Stimulated activated CD8-positive, alpha-beta memory T cell treated with anti-CD3 and anti-CD28 coated beads, Interleukin-4, amount 100 ng/mL, for 24 hours (primary cell): ENCODE results near the gene PLCB1.

ENCODE experiments used
- DNase-seq: peaks from one replicate; pipeline ENCODE4 v3.0.0-alpha.2; 2020; ENCODE audit warnings: low read depth

The PLCB1 gene

GRCh38 chr20:8129211-8129976, 2.7 kb upstream of the PLCB1 start:
- DNase-seq, result no peak

- no peak for DNase-seq
Measured at GRCh38 chr20:8130840-8131526, 1.1 kb upstream of the PLCB1 start.

DNA sequence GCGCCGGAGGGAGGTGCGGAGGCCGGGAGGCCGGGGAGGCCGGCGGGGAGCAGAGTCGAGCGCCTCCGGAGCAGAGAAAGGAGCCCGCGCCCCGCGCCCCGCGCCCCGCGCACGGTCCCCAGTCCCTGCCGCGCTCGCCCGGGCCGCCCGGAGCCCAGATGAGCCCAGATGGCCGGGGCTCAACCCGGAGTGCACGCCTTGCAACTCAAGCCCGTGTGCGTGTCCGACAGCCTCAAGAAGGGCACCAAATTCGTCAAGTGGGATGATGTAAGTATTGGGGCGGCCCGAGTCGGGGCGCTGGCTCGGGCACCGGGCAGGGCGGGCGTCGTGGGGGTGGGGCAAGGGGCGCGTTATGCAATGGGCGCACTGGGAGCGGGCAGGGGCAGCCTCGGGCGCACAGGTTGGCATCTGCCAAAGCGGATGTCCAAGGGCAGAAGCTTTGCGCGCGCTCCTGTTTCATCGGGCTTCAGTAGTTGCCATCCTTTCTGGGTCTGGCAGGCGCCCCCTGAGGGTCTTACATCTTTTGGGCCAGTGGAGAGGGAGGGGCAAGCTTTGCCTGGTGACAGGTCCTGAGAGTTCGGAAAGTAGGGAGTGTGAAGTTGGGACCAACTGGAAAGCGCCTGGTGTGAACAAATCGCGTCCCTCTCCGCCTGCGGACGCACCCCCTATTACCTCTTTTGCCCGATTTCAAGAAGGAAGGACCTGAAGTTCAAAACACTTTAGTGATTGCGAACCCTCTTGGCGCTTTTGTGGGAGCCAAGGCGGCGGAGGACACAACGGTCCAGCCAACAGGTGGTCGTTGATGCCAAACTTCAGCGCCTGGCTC, 631 bp downstream of the PLCB1 start:
- no peak for DNase-seq

GRCh38 chr20:8133310-8133768, 1.3 kb downstream of the PLCB1 start:
- no peak for DNase-seq

DNA sequence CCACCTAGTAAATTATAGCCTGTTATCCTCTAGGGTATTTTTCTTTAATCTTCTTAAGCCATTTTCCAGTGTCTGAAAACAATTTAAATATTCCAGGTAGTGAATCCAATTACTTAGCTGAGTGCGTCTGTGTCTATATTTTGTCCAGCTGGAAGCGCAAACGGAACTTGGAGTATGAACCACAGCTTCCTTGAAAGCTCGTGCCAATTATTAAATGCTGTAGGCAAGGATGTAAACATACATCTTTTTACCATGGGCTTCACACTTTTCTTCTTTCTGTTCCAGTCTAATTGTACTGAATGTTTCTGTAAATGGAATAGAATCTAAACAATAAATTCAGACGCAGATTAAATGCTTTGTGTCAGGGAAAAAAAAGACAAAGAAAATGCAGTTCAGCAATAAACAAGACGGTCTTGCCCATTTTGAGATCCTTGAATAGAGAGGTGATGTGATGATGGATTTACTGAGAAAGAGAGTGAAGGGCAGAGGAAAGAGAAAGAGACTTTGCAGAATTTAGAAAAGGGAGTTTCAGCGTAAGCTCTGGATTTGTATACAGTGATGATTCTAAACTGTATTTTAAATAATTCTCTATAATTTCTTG, 1.9 kb downstream of the PLCB1 start:
- no peak for DNase-seq

DNA sequence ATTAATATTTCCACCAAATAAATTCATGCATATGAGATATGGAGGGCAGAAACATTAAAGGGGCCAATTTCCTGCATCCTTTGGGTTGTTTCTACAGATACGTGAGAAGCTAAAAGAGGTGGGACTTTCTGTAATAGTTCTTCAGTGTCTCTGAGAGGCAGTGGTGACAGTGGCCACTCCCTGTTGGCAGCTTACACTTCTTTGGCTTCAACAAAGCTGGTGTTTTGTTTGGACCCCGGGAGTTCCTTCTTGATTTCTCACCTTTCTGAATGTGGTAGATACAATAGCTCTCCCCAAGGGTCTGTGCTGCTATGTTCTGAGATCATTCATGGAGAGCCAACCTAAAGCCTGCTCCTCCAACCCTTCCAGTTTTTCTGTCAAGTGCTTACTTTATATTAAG, 7.8 kb downstream of the PLCB1 start:
- DNase-seq, result no peak

DNA sequence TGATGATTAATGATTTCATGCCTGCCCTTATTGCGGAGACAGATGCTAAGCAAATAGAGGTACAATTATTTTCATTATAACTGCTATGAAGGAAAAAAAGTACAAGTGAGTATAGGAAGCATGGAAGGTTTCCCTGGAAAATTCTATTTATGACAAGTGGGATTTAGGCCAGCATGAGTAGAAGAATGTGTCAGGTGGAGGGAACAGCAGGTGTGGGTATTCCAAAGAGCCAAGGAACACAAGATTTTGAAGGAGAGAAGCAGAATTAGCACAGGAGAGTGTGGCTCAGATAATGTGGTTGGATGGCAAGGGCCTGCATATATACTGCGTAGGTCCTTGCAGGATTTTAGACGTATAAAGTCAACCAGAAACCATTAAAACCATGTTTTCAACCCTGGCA, 11.4 kb downstream of the PLCB1 start:
- DNase-seq, result no peak

DNA sequence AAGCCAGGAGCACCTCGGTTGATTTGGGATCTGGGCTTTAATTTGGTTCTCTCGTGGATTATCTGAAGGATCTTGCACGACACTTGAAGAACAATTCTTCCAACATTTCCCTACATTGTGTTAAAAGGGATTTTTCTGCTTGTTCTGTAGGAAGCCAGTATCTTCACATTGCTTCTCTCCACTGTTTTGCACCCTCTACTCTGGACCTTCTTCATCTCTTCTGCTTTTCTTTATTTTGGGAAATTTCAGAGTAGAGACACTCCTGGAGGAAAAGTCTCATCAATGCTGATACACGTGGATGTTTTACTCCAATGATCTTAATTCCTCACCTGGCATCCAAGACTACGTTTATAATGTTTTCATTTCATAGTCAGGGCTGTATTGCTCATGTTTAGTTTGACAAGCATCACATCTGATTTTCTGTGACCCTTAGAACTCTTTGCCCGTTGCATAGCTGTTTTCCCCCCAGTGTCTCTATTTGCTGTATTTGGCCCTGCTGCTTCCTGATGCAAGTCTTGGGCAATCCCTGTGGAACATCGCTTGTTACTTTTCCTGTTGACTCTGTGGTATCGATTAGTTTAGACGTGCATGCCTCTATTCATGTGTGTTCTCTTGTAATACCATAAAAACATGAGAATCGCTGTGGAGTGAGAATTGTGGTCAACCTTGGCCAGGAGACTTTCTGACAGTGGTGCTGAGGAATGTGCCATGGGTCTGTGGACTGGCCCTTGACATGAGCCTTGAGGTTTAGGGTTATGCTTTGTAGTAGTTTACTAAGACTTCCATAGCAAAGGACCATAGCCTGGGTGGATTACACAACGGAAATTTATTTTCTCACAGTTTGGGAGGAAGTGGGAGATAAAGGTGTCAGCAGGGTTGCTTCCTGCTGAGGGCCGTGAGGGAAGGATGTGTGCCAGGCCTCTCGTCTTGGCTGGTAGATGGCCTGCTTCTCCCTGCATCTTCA, 12.5 kb downstream of the PLCB1 start:
- no peak for DNase-seq

- no peak for DNase-seq
Measured at GRCh38 chr20:8145246-8146168, 13.4 kb downstream of the PLCB1 start.

DNA sequence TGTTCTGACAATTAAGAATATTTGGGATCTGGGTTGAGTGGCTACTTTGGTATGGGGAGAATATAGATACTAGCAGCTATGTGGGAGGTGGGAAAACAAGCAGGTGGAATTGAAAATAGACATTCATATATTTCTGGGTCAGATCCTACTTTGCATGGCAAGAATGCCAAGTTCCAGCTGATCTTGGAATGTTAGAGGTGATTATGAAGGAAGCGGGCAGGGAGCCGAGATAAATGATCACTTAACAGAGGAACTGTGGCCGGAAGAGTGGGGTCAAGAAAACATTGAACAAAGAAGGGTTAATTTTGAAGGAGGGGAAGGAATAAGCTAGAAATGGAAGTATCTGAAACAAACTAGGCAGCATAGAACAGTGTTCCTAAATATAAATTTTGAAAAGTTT, 15.4 kb downstream of the PLCB1 start:
- DNase-seq, result no peak

- DNase-seq, result no peak
Measured at GRCh38 chr20:8148501-8148900, 16.4 kb downstream of the PLCB1 start.

- no peak for DNase-seq
Measured at GRCh38 chr20:8150591-8150990, 18.5 kb downstream of the PLCB1 start.

GRCh38 chr20:8151372-8151771, 19.3 kb downstream of the PLCB1 start:
- no peak for DNase-seq

DNA sequence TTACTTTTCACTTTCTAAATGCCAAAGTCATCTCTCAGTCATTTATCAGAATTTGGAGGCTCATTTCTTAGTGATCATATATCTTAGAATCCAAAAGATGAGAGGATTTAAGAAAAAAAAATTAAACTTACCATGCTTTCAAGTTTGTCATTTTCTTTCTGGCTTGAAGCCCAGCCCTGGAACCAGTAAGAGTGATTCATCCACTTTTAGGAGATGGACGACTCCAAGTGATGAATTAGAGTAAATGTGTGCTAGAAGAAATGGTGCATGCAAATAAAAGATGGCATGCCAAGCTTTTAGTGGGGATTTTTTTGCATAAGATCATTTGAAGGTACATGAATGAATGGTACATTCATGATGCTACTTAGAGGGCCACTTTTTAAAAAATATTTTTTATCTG, 20.1 kb downstream of the PLCB1 start:
- DNase-seq, result no peak

GRCh38 chr20:8152847-8153246, 20.8 kb downstream of the PLCB1 start:
- no peak for DNase-seq

DNA sequence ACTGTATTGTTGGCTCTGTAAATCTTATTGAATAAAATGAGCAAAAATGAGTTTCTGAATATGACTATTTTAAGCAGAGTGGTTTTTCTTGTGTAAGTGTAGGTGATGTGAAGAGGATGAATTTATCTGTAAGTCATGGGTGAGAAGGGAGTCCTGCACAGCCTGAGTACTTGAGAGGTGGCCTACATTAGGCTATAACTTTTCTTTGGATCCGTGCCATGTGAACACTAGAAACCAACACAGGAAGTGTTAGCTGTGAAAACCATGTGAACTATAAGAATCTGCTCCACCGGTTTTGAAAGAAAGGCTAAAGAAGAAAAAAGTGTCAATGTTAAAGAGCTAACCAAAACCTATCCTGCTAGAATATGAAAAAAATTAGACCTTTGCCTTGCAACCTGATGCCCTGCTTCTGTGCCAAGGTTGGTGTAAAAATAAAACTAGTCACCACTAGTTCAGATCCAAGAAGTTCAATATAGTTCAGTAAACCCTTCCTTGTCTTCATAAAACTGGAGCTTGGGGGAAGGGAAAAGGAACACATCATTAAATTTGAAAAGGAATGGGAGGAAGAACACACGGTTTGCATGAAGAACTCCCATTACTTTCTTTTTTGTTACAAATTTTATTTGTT, 21.3 kb downstream of the PLCB1 start:
- no peak for DNase-seq

- no peak for DNase-seq
Measured at GRCh38 chr20:8154638-8155037, 22.6 kb downstream of the PLCB1 start.

DNA sequence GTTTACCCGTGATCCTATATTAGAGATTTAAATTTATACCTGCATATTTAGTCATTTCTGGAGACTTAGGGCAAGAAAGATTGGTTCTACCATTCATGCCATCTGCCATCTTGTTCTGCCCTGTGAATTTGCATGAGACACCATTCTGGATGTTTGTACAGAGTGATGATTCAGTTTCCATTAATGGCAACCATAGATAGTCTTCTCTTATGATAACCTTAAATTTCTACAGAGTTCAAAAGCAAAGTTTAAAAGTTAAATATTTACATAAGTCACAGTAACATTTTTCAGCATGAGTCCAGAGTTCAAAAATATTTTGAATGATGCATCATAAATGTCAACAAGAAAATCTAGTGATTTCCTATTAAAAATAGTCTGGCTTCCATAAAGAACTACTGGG, 23.2 kb downstream of the PLCB1 start:
- no peak for DNase-seq

- no peak for DNase-seq
Measured at GRCh38 chr20:8155812-8156211, 23.7 kb downstream of the PLCB1 start.
